Caki2 (cell line): ENCODE measurements around the gene TREM2. TPM values are rescaled to one million over a fixed set of nuclear protein-coding genes. Genes with fewer than 3 reads are reported as not detected.
"Not testable (repeated sequence)": the region's sequence is repeated elsewhere in the genome, so short reads cannot be mapped to it uniquely, and the experiment has no call there.

Source experiments
- DNase-seq: peaks from one replicate; pipeline ENCODE4 v3.0.0-alpha.2; 2015; ENCODE audit warnings: low read depth
- in situ Hi-C: cut with HindIII; loops from 2 replicates; pipeline ENCODE4 v1.10.0; 2016; ENCODE audit warnings: low sequenced_read_pairs, low pct_unique_long_range_greater_than_20kb, mixed read lengths
- total RNA-seq: library from RNA; depleted of rRNA; stranded (reverse); fragments of >200 nt; shearing (Covaris generic); gene quantifications from 2 replicates; pipeline ENCODE4 v1.2.3, GENCODE V29; 2014; ENCODE audit warnings: low replicate concordance; rRNA removed

Gene TREM2
- total RNA-seq, 1 experiment from 2014 or later, result not detected

- in situ Hi-C loops, DNase-seq: not testable (repeated sequence)
These were observed 47.9 kb downstream of the TREM2 start for GRCh38 chr6:41115027-41115426.

DNA sequence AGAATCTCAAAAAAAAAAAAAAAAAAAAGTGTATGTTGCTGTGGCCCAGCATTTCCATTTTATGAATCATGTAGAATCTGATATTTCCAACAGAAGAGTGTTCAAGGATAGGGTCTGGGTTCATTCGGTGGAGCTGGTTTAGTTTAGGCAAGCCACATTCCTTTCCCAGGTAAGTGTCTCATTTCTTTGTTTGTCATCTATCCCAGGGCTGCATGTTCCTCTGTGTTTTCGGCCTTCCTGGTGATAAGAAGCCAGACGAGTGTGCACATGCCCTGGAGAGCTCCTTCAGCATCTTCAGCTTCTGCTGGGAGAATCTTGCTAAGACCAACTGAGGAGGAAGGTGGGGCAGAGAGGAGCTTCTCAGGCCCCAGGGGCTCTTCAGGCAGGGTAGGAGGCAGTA, 51.9 kb downstream of the TREM2 start:
- no peak for DNase-seq
- in situ Hi-C loops, result no loop called here

Other genes with a start within 250 kb of the TREM2 start
- 1.1 and 4.4 TPM in 2 replicates for gene UNC5CL, start 123.9 kb downstream of the TREM2 start, total RNA-seq
- gene TSPO2, start 120.6 kb downstream of the TREM2 start, total RNA-seq, result not detected in 2 replicates
- not detected in 2 replicates for gene APOBEC2, start 109.9 kb downstream of the TREM2 start, total RNA-seq
- gene OARD1, start 90.8 kb downstream of the TREM2 start, total RNA-seq, result 12.4 and 34.2 TPM in 2 replicates
- 25.7 and 29.6 TPM in 2 replicates for gene NFYA, start 90.1 kb downstream of the TREM2 start, total RNA-seq
- not detected in 2 replicates for gene TREML1, start 8.8 kb downstream of the TREM2 start, total RNA-seq
- not detected in 2 replicates for gene TREML2, start 38.0 kb upstream of the TREM2 start, total RNA-seq
- gene TREML4, start 65.2 kb upstream of the TREM2 start, total RNA-seq, result not detected in 2 replicates
- not detected in 2 replicates for gene TREM1, start 123.6 kb upstream of the TREM2 start, total RNA-seq
- gene NCR2, start 172.5 kb upstream of the TREM2 start, total RNA-seq, result not detected in 2 replicates